GM18907 (cell line): ENCODE data around the gene COX4I2.
"Not testable (repeated sequence)": the region's sequence is repeated elsewhere in the genome, so short reads cannot be mapped to it uniquely, and the experiment has no call there.

Source experiments
- ATAC-seq: cut with Tn5 transposase; IDR thresholded peaks from one replicate; pipeline ENCODE4 v1.9.1; 2021; ENCODE audit warnings: mild to moderate bottlenecking, moderate library complexity; ENCODE audit not compliant: unreplicated experiment

Gene COX4I2

DNA sequence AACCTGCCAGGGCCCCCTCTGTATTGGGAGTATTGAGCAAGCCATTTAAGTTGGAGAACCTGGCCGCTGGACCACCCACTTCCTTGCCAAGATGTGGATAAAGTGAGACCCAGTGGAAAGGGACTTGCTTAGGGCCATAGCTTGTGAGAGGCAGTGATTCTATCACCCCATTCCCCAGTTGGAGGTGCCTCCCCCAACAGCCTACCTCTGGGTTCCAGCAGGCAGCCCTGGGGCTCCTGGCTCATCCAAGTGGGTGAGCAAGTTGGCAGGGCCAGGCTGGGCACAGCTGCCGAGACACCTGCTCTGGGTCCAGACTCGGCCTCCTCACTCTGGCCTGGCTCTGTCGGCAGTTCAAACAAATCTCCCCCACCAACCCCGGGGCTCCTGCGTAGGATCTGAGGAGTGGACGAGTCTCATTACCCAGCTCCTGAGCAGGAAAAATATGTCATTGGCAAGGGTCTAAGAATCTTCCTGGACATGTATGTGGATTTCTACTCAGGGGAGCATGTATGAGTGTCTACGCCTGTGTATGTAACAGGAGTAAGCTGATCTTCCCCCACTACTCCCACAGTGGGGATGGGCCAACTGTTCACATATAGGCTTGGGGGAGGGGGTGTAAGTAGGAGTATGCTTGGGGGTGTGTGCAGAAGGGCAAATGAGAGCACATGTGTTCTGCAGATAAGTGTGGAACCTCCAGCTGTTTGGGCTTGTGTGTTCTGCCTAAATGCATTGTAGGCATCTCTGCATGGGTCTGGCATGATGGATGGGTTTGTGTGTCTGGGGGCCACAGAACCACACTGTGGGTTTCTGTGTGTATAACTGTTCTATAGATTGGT, 30.7 kb upstream of the COX4I2 start:
- ATAC-seq: no peak

DNA sequence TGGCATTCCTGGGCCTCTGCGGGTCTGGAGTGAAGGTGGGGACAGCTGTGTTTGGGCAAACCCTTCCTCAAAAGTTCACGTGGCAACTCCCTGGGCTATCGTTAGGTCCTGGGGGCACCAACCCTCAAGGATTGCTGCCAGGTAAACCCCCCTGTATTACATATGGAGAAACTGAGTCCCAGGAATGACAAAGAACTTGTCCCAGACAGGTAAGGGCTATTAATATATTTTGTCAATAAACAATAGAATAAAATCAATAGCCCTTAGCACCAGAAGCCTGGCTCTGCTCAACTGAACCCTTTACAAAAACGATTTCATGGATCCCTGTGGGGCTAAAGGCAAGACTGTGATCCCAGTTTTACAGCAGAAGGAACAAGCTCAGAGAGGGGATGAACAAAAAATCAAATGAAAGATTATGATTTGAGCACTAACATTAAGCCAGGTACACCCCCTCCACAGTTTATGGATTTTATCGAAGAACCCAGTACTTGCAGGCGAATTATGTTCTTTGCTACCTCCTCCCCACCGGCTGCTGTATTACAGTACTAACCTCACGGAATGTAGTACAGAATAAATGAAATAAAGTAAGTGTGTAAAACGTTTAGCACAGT, 30.0 kb upstream of the COX4I2 start:
- ATAC-seq: no peak

DNA sequence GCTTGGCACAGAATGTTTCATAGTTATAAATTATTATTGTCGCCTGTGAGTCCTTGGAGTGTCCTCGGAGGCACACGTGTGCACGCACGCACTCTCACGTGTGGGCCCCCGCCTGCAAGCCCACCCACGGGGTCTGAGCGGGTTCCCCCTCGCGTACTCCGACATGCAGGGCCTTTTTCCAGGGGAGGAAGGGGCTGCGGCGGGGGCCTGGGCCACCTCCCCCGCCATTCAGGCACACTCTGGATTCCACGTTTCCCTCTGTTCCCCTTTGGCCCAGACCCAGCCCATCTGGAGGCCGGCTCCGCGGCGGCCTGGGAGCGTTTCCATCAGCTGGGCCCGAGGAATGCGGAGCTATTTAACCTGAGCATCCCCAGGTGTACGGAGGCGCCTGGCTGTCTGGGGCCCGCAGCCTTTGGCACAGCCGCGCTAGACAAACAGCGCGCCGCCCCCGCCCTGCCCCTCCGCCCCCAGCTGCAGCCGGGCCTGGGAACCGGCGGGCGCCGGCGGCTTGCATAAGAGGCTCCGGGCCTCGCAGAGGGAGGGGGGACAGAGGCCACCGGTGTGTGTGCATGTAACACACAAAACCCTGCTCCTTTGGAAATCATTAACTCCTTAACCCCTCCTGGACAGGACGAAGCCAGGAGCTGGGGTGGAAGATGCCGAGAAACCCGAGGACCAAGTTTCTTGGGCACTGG, 29.3 kb upstream of the COX4I2 start:
- ATAC-seq: no peak

DNA sequence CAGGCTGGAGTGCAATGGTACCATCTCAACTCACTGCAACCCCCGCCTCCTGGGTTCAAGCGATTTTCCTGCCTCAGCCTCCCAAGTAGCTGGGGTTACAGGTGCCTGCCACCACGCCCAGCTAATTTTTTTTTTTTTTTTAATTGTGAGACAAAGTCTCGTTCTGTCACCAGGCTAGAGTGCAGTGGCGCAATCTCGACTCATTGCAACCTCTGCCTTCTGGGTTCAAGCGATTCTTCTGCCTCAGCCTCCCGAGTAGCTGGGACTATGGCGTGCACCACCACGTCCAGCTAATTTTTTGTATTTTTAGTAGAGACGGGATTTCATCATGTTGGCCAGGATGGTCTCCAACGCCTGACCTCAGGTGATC, 25.5 kb upstream of the COX4I2 start:
- ATAC-seq: not testable (repeated sequence)

DNA sequence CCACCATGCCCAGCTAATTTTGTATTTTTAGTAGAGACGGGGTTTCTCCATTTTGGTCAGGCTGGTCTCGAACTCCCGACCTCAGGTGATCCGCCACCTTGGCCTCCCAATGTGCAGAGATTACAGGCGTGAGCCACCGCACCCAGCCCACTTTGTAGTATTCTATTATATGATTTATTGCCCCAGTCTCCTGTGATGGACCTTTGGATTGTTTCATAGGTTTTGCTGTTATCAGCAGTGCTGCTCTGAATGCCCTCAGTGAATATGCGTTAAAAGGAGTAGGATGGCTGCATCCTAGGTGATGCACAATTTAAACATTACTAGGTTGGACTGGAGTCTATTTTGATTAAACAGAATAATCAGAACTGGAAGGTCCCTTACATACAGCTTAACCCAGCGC, 22.3 kb upstream of the COX4I2 start:
- ATAC-seq: no peak

DNA sequence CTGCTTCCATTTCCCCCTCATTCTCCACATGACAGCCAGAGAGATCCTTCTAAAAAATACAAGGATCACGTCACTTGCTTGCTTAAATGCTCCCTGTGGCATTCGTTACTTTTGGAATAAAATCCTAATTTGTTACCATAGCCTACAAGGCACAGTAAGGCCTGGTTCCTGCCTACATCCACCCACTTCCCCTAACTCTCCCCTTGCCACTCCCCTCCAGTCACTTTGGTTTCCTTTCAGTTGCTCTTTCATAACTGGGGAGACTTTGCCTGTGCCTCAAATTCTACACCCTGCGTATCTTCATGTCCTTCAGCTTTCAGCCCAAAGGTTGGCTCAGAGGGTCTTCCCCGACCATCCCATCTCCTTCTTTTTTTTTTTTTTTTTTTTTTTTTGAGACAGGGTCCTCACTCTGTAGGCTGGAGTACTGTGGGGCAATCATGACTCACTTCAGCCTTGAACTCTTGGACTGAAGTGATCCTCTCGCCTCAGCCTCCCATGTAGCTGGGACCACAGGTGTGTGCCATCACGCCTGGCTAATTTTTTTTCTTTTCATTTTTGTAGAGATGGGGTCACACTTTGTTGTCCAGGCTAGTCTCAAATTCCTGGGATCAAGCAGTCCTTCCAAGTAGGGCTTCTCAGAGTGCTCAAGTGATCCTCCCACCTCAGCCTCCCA, 20.1 kb upstream of the COX4I2 start:
- ATAC-seq: no peak

DNA sequence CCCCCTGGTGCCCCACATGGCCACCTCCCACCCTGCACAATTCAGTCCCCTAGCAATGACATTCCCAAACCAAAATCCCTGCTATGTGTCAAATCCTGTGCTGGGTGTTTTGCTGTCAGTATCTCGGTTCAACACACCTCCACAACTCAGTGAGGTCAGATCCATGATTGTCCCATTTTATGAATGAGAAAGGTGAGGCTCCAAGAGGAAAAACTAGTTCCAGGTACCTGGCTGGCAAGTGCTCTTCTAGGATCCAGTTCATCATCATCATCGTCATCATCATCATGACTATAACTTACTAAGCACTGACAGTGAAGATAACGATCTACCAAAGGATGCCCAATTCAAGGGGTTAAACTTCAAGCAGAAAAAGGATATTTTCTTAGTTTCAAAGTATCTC, 17.5 kb upstream of the COX4I2 start:
- ATAC-seq: no peak

DNA sequence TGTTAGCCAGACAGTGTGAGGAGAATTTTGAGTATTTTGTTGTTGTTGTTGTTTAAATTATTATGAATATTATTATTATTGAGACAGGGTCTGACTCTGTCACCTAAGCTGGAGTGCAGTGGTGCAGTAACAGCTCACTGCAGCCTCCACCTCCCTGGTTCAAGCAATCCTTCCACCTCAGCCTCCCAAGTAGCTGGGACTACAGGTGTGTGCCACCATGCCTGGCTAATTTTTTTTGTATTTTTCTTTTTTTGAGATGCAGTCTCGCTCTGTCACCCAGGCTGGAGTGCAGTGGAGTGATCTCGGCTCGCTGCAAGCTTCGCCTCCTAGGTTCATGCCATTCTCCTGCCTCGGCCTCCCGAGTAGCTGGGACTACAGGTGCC, 14.6 kb upstream of the COX4I2 start:
- not testable (repeated sequence) for ATAC-seq

DNA sequence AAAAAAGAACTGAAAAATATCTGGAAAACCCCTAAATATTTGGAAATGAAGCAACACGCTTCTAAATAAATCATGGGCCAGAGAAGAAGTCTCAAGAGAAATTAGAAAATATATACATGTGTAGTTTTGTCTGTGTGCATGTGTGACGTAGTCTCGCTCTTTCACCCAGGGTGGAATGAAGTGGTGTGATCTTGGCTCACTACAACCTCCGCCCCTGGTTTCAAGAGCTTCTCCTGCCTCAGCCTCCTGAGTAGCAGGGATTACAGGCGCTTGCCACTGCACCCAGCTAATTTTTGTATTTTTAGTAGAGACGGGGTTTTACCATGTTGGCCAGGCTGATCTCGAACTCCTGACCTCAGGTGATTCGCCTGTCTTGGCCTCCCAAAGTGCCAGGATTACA, 11.2 kb upstream of the COX4I2 start:
- ATAC-seq: not testable (repeated sequence)

DNA sequence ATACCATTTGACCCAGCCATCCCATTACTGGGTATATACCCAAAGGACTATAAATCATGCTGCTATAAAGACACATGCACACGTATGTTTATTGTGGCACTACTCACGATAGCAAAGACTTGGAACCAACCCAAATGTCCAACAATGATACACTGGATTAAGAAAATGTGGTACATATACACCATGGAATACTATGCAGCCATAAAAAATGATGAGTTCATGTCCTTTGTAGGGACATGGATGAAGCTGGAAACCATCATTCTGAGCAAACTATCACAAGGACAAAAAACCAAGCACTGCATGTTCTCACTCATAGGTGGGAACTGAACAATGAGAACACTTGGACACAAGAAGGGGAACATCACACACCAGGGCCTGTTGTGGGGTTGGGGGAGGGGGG, 9.7 kb upstream of the COX4I2 start:
- not testable (repeated sequence) for ATAC-seq

DNA sequence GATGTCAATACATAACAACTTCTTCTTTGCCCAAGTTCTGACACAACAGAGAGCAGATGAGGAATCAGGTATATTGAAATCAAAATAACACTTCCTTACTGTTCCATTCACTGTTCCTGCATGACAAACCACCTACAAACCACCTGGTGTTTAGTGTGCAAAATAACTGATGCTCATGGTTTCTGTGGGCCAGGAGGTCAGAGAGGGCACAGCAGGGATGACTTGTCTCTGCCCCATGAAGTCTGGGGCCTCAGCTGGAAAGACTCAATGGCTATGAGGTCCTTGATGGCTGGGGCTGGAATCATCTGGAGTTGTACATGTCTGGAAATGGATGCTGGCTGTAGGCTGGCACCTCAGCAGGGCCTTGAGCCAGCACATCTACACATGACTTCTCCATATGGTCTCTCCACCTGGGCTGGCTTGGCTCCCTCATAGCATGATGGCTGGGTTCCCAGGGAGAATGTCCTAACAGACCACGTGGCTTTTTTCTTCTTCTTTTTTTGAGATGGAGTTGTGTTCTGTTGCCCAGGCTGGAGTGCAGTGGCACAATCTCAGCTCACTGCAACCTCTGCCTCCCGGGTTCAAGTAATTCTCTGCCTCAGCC, 7.4 kb upstream of the COX4I2 start:
- ATAC-seq: no peak

DNA sequence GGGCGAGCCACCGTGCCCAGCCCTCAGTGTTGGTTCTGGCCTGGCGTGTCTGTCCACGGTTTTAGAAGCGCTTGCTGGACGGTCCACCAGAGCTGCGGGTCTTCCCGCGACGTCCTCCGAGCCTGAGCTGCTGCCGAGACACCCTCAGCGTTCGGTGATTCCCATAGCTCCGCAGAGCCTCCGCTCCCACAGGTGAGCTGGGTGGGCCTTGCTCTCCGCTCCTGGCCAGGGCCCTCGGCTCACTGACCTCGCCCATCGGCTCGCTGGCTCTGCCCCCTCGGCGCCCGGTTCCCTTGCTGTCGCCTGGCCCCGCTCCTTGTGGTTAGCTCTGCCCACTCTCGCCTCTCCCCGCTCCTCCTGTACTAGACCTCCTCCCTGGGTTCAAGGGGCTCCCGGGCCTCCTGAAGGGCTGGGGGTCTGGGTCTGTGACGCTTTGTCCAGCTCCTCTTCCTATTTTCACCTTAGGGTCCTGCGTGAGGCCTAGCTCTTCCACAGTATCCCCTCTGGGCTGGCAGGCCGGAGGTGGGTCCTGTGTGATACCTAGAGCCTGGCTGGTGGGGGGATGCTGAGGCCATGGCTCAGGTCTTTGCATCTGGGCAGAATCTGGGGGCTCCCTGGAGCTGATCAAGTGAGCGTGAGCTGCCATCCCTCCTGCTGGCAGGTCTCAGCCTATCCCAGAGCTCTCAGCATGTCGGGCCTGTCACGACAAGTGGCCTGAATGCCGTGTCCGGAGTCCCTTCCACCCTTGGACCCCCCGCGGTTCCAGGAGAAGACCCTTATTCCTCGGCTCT, 5.0 kb upstream of the COX4I2 start:
- ATAC-seq: no peak

DNA sequence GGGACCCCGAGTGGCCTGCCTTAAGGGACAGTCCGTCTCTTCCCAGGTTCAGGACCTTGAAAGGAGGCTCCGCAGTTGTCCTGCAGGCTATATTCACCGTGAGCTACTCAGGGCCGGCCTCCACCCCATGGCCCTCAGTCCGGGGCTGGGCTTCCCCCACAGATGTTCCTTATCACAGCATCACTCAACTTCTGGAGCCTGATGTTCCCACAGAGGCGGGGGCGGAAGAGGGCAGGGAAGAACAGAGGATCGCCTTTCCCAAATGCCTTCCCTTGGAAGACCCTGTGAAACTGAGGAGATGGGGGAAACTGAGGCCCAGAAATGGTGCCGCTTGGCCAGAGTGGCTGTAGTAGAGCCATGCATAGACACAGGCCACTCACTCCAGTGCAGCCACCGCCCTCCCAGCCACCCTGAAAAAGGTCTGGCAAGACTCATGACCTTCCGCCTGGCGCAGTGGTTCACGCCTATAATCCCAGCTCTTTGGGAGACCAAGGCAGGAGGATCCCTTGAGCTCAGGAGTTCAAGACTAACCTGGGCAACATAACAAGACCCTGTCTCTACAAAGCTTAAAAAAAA, 4.3 kb upstream of the COX4I2 start:
- ATAC-seq: no peak

DNA sequence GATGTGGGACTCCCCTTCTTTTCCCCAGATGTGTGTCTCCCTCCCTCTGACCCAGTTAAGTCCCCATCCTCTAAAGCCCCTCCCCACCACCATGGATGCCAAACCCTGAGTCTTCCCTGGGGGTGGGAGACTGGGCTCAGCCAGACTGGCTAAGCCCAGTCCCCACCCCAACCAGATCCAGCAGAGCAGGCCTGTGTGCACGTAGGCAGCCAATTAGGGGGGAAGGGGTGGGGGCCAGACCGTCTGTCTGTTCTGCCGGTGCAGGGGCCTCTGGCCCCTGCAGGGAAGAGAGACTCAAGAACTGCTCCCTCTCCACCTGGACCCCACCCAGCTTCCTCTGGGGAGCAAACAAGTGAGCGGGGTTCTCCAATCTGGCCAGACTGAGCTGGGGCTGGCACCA, 605 bp downstream of the COX4I2 start:
- ATAC-seq: no peak

DNA sequence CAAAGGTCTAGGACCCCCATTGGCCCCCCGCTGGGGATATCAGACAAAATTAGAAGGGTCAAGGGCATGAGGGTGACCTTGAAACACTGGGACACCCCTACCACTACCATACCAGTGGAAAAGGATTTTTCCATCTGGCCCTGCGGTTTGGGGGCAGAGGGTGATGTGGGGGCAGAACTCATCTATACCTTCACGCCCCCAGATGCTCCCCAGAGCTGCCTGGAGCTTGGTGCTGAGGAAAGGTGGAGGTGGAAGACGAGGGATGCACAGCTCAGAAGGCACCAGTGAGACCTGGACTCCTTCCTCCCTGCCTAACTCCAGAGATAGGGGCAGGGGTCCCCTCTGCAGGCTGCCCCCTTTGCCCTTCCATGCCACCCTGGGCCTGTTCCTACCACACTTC, 1.1 kb downstream of the COX4I2 start:
- no peak for ATAC-seq

DNA sequence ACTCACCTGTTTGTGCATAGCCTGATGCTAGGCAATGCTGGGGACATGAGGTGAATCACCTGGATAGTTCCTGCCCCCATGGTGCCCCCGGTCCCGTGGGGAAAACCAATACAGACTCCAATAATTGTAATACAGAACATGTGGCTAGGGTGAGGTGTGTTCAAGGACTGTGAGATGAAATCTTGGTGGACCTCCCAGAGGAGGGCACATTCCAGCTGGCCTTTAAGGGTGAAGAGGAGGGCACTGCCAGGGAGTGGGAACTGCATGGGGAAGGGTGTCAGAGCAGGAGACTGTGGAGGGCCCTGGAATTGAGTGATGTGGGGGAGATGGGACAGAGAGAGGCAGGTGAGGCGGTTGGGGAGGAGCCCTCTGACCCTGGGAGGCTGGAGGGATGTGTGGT, 2.5 kb downstream of the COX4I2 start:
- ATAC-seq: no peak

DNA sequence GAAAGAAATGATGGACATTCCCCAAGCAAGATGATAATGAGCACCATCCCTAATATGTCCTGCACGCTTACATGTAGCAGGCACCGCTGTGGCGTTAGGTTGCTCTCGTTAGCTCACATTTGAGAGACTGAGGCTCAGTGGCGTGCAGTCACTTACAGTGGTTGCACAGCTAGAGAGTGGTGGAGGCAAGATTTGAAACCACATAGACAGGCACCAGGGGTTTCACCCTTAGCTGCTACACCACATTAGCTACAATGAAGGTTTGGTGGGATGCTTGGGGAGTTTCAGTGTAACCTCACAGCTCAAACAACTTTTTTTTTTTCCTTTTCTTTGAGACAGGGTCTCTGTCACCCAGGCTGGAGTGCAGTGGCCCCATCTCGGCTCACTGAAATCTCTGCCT, 3.7 kb downstream of the COX4I2 start:
- no peak for ATAC-seq

DNA sequence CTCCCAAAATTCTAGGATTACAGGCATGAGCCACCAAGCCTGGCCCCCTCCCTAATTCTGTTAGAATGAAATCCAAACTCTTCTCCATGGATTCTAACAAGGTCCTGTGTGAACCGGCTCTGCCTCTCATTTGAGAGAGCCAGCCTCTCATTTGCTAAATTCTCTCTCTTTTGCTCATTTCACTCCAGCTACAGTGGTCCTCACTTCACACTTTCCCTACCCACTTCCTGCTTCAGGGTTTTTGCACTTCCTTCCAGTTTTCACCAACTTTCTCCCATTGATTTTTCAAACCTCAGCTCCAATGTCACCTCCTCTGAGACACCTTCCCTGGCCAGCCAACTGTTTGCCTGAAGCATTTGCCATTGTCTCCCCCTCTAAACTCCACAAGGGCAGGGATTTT, 5.1 kb downstream of the COX4I2 start:
- no peak for ATAC-seq

DNA sequence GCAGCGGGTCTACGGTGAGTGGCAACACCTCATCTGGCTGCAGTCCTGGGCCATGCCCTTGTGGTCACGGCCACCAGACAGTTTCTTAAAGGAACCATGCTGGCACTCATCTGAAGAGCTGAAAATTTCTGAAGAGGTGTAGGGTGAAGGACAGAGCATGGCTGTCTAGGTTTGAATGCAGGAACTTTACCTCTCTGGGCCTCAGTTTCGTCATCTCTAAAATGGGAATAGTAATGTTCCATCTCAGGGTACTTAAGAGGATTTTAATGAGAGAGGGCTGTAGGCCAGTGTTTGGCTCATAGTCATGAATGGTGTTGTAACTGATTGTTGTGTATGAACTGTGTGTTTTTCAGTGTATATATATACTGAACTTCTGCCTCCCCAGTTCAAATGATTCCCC, 5.8 kb downstream of the COX4I2 start:
- ATAC-seq: no peak

DNA sequence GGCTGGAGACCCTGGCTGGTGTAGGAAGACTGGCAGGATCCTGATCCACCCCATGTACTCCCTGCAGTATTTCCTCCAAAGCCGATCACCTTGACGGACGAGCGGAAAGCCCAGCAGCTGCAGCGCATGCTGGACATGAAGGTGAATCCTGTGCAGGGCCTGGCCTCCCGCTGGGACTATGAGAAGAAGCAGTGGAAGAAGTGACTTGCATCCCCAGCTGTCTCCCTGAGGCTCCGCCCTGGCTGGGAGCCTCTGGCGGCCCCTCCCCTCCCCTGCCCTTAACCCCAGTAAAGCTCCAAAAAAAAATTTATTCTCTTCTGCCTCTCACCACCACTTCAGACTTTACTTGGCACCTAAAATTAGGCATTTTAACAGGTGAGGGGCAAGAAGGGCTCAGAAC, 7.0 kb downstream of the COX4I2 start:
- ATAC-seq: no peak
